D721Med (cell line): ENCODE results near the gene TMEM167A.

ENCODE experiments used
- DNase-seq: peaks from one replicate; pipeline ENCODE4 v3.0.0; 2011; ENCODE audit warnings: low spot score; ENCODE audit not compliant: insufficient read length
- FAIRE-seq: peaks from 2 replicates; lab custom pipeline; 2011; peaks lifted over from hg19 to GRCh38; lab: Jason Lieb, UNC
- TF ChIP-seq, protein P1 (sequence below): IDR thresholded peaks from 2 replicates; pipeline ENCODE4 v1.5.1; 2012; ENCODE audit warnings: mild to moderate bottlenecking, control low read depth; ENCODE audit not compliant: insufficient read depth; ENCODE audit errors: missing control alignments

Gene TMEM167A

DNA sequence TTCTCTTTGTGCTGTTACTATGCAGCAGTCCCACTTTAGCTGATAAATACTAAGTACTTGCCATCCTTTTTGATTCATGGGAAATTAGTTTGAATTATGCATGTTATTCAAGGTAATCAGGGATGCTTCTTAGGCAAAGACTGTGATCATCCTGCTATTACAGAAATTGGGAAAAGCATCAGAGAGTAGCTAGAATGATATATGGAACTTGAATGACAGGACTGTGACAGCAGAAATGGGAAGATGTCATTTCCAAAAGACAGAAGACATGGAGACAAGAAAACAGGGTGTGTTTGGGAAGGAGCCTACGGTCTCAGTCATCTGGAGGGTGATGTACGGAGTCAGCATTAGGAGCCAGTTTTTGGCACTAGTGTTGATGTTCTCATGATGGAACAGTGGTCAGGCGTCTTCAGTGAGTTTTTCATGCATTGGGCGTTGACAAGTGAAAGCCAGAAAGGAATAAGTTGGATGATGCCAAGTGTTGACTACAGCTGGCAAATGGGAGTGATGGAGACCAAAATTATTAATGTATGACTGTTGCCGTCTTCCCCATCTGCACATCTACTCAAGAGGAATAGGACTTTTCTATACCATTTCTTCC is 70.4 kb downstream of the TMEM167A start:
- no peak for FAIRE-seq
- TF ChIP-seq, protein P1, sequence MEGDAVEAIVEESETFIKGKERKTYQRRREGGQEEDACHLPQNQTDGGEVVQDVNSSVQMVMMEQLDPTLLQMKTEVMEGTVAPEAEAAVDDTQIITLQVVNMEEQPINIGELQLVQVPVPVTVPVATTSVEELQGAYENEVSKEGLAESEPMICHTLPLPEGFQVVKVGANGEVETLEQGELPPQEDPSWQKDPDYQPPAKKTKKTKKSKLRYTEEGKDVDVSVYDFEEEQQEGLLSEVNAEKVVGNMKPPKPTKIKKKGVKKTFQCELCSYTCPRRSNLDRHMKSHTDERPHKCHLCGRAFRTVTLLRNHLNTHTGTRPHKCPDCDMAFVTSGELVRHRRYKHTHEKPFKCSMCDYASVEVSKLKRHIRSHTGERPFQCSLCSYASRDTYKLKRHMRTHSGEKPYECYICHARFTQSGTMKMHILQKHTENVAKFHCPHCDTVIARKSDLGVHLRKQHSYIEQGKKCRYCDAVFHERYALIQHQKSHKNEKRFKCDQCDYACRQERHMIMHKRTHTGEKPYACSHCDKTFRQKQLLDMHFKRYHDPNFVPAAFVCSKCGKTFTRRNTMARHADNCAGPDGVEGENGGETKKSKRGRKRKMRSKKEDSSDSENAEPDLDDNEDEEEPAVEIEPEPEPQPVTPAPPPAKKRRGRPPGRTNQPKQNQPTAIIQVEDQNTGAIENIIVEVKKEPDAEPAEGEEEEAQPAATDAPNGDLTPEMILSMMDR: no peak
- no peak for DNase-seq

DNA sequence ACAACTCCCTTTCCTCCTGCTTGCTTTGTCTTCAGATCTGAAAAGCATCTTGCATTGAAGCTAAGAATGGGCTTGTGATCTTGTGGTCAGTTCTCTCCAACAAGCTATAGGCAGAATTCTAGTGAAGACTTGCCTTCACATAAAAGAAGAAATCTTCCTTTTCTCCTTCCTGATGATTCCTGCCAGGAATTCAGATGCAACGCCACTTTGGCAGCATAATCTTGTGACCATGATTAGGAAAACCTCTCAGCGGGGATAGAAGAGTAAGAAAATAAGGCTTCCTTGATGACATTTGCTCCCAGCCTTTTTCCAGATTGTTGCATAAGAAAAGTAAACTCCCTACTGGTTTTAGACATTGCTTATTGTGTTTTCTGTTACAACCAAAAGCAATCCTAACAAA is 73.4 kb downstream of the TMEM167A start:
- FAIRE-seq (no peak), DNase-seq (no peak)
- TF ChIP-seq, protein P1: no peak
